Ovary (tissue), 9 donors: ENCODE results near the gene TBATA. TPM values are rescaled to one million over a fixed set of nuclear protein-coding genes. Genes with fewer than 3 reads are reported as not detected.

ENCODE experiments used
- DNase-seq, 5 donors: peaks; one replicate each; pipeline ENCODE4 v3.0.0-alpha.2; 2019 to 2020
- H3K27ac ChIP-seq, 2 donors: fragments of 200-600 bp; one replicate each; pipeline versions ENCODE4 v1.5.1 to v1.8.0; 2019 to 2022
- H3K27me3 ChIP-seq: fragments of 200-600 bp; one replicate; pipeline ENCODE4 v1.8.0; 2022
- H3K36me3 ChIP-seq: fragments of 200-600 bp; sonication (generic); one replicate; pipeline ENCODE4 v1.5.1; 2019
- H3K4me1 ChIP-seq: one replicate; pipeline ENCODE4 v1.8.1; 2013; ENCODE audit warnings: mild to moderate bottlenecking, moderate library complexity; ENCODE audit not compliant: insufficient read depth
- H3K4me3 ChIP-seq: fragments of 200-600 bp; sonication (generic); one replicate; pipeline ENCODE4 v1.5.1; 2017
- H3K9me3 ChIP-seq, 2 donors: fragments of 200-600 bp in 1 of 2; sonication (generic) in 1 of 2; one replicate each; pipeline versions ENCODE4 v1.5.1 to v1.8.1; 2013 to 2019; ENCODE audit warnings: mild to moderate bottlenecking in 1 of 2, moderate library complexity in 1 of 2
- EP300 ChIP-seq: sonication (generic); formaldehyde crosslinking; IDR thresholded peaks from one replicate; pipeline ENCODE4 v1.6.1; 2017; ENCODE audit warnings: antibody characterized with exemption
- POLR2A ChIP-seq: fragments of 450-650 bp; IDR thresholded peaks from one replicate; pipeline ENCODE4 v1.6.1; 2017; ENCODE audit warnings: antibody characterized with exemption, mild to moderate bottlenecking, moderate library complexity
- WGBS, 3 donors: extraction: QIAGEN DNeasy Blood & Tissue Kit in 1 of 3; methylation state at CpG; one replicate each; pipeline versions ENCODE4 v1.1.5 to v1.1.7; 2013 to 2017; 5-methylcytosine and 5-hydroxymethylcytosine counted together
- intact Hi-C, 4 donors: fragments of 100-400 bp; cut with DNase I; formaldehyde crosslinking; loops; one replicate each; pipeline versions ENCODE4 v1.11.0 to v1.15.1; 2022 to 2023
- polyA plus RNA-seq, 2 donors: library from polyadenylated mRNA; stranded (reverse); fragments of 200-250 nt in 1 of 2; fragments of 350-450 nt in 1 of 2; fragmentation: Illumina TruSeq in 1 of 2; extraction: RNeasy Lipid Tissue Mini Kit (QIAGEN cat#74804) in 1 of 2; gene quantifications; one replicate each; pipeline ENCODE4 v1.2.3, GENCODE V29; 2013 to 2014
- total RNA-seq, 7 donors: library from RNA; depleted of rRNA in 2 of 7; stranded (reverse); fragments of >200 nt in 2 of 7; fragmentation: NEBNext Ultra II Directional in 3 of 7; extraction: Animal tissue kit (Norgen Biotek cat#: 25700) in 3 of 7; gene quantifications; one replicate each; pipeline versions ENCODE4 v1.1.0 to v1.2.4, GENCODE V29; 2016 to 2023
- TF ChIP-seq, protein P1 (sequence below), 3 donors: fragments of 450-650 bp in 2 of 3; fragments of 200-600 bp in 1 of 3; IDR thresholded peaks; one replicate each; pipeline versions ENCODE4 v1.5.1 to v1.8.0; 2016 to 2022; ENCODE audit warnings: antibody characterized with exemption in 3 of 3, mild to moderate bottlenecking in 1 of 3
- donor health status: DM: no; HTN: no; CAD: no; lungs with moderate emphysema.
- donor health status: DM: no; HTN: no; CAD: no.
- donor health status: Bipolar disorder and iron deficiency.
- donor health status: DM: yes; HTN: yes; CAD: no.
- donor health status: DM: no; HTN: no; CAD: no.
- donor health status: DM: yes; HTN: yes; CAD: no.

The TBATA gene
- total and polyA plus RNA-seq, 9 donors = not detected

DNA sequence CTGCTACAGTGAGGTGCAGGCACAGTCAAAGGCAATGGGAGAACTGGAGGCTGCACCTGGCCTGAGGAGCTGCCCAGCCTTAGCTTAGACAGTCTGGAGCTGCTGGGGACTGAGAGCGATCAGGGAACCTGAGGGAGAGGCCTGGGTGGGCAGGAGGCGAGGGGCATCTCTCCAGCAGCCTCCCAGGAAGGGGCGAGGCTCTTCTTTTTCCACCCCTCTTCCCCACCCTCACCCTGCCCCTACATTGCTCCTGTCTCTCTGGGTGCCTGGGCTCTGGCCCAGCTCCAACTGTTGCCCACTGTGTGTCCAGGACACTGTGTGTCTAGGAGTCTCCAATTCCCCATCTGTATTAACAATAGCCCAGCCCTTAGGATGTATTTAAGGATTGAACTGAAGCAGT is 36.9 kb downstream of the TBATA start:
- Histone ChIP-seq H3K9me3 (no peaks in the 10 kb centered on the region), H3K27me3 (no peaks in the 10 kb centered on the region), H3K4me1 (no peaks in the 10 kb centered on the region), H3K4me3 (no peak overlapping the region), H3K27ac (no peak overlapping the region), H3K36me3 (no peaks in the 10 kb centered on the region)
- DNase-seq = no peak
- TF ChIP-seq, protein P1, sequence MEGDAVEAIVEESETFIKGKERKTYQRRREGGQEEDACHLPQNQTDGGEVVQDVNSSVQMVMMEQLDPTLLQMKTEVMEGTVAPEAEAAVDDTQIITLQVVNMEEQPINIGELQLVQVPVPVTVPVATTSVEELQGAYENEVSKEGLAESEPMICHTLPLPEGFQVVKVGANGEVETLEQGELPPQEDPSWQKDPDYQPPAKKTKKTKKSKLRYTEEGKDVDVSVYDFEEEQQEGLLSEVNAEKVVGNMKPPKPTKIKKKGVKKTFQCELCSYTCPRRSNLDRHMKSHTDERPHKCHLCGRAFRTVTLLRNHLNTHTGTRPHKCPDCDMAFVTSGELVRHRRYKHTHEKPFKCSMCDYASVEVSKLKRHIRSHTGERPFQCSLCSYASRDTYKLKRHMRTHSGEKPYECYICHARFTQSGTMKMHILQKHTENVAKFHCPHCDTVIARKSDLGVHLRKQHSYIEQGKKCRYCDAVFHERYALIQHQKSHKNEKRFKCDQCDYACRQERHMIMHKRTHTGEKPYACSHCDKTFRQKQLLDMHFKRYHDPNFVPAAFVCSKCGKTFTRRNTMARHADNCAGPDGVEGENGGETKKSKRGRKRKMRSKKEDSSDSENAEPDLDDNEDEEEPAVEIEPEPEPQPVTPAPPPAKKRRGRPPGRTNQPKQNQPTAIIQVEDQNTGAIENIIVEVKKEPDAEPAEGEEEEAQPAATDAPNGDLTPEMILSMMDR (IDR thresholded peaks at IDR 0.05) = no peak
- TF ChIP-seq POLR2A (no peak), EP300 (no peak)
- WGBS, 3 donors = 85 to 98% (median 97%) methylated on average over 3 of the region's 3 CpGs
- intact Hi-C loops = no loop called here

DNA sequence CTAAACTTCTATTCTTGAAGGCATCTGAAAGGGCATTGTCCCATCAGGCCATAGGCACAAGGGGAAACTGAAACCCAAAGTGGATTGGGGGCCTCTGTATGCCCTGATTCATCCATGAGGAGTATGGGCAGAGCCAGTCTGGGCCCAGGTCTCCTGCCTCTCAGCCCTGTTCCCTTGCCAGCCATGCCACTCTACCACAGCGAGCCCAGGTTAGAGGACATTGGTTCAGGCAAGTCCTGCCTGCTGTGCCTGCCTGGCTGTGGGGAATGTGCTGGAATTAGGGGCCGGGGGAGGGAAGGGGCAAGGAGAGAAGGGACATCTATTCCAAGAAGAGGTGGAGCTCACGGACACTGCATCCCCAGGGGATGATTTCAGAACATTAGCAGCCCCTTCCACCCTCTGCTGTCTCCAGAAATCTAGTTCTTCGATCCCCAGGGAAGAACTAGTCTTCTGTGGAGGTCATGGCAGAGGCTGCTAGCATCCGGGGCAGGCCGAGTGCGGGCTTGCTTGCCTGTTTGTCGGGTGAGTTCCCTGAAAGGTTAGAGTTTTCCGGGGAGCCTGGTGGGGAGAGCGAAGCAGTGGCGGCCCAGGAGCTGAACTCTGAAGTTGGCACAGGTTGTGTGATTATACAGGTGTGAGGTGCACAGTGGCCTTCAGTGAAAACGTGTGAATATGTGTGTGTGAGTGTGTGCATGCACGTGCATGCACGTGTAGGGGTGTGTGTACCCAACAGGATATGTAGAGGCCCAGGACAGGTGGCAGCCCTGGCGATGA is 37.8 kb downstream of the TBATA start:
- 85 to 87% (median 87%) methylated on average over 15 of the region's 15 CpGs for WGBS, 3 donors
- Histone ChIP-seq H3K4me3 (no peak overlapping the region), H3K27me3 (no peaks in the 10 kb centered on the region), H3K9me3 (no peaks in the 10 kb centered on the region), H3K36me3 (no peaks in the 10 kb centered on the region), H3K27ac (no peak overlapping the region), H3K4me1 (peaks cover 3% of the 10 kb centered on the region)
- no peak for TF ChIP-seq POLR2A
- TF ChIP-seq, protein P1 (IDR thresholded peaks at IDR 0.05) = no peak
- TF ChIP-seq EP300 = no peak
- no peak for DNase-seq
- intact Hi-C loops = no loop called here

DNA sequence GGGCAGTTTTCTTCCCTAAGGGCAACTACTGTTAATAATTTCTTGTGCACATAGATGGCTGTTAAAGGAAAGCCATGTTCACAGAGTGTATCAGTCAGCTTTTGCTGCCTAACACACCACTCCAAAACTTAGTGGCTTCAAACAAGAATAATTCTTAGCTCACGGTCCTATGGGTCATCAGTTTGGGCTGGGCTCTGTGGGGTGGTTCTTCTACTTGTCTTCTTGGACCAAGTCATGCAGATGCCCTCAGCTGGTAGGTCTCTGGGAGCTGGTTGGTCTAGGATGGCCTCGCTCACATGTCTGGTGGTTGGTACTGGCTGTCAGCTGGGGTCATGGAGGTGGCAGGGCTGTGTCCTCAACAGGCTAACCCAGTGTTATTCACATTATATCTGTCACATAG is 39.6 kb downstream of the TBATA start:
- H3K9me3 ChIP-seq = no peaks in the 10 kb centered on the region
- 87 to 98% (median 95%) methylated on average over 2 of the region's 2 CpGs for WGBS, 3 donors
- intact Hi-C loops = no loop called here
- no peak for DNase-seq
- no peak overlapping the region for H3K27ac ChIP-seq
- H3K4me1 ChIP-seq = peaks cover 5% of the 10 kb centered on the region
- no peaks in the 10 kb centered on the region for H3K27me3 ChIP-seq
- H3K4me3 ChIP-seq = no peak overlapping the region
- no peaks in the 10 kb centered on the region for H3K36me3 ChIP-seq
- TF ChIP-seq POLR2A = no peak
- TF ChIP-seq, protein P1 (IDR thresholded peaks at IDR 0.05) = no peak
- TF ChIP-seq EP300 = no peak

GRCh38 chr10:70744617-70745143 is 40.5 kb downstream of the TBATA start:
- intact Hi-C loops = no loop called here
- H3K27ac ChIP-seq = no peak overlapping the region
- H3K4me1 ChIP-seq = peaks cover 5% of the 10 kb centered on the region
- no peak for DNase-seq
- no peaks in the 10 kb centered on the region for H3K9me3 ChIP-seq
- H3K27me3 ChIP-seq = no peaks in the 10 kb centered on the region
- WGBS, 3 donors = 71 to 89% (median 80%) methylated on average over 6 of the region's 6 CpGs
- no peak overlapping the region for H3K4me3 ChIP-seq
- no peaks in the 10 kb centered on the region for H3K36me3 ChIP-seq
- TF ChIP-seq, protein P1 (IDR thresholded peaks at IDR 0.05) = no peak
- TF ChIP-seq POLR2A (no peak), EP300 (no peak)
